Sigmoid colon (tissue), 7 donors: ENCODE results near the gene ALDH1L1. TPM values are rescaled to one million over a fixed set of nuclear protein-coding genes. Genes with fewer than 3 reads are reported as not detected.

Source experiments
- DNase-seq: peaks from one replicate; pipeline ENCODE4 v3.0.0-alpha.2; 2019
- H3K27ac ChIP-seq, 4 donors: fragments of 200-600 bp; sonication (generic); one replicate each; pipeline ENCODE4 v1.5.1; 2016 to 2019; ENCODE audit warnings: mild to moderate bottlenecking in 1 of 4
- H3K27me3 ChIP-seq, 3 donors: fragments of 200-600 bp; sonication (generic); one replicate each; pipeline ENCODE4 v1.5.1; 2019; ENCODE audit warnings: mild to moderate bottlenecking in 1 of 3
- H3K36me3 ChIP-seq, 4 donors: fragments of 200-600 bp; sonication (generic); one replicate each; pipeline ENCODE4 v1.5.1; 2016 to 2019
- H3K4me1 ChIP-seq, 4 donors: fragments of 200-600 bp; sonication (generic); one replicate each; pipeline ENCODE4 v1.5.1; 2017 to 2019
- H3K4me3 ChIP-seq, 4 donors: fragments of 200-600 bp; sonication (generic); one replicate each; pipeline ENCODE4 v1.5.1; 2017 to 2019; ENCODE audit warnings: mild to moderate bottlenecking in 2 of 4, moderate library complexity in 1 of 4
- H3K9me3 ChIP-seq, 4 donors: fragments of 200-600 bp in 3 of 4; sonication (generic) in 3 of 4; one replicate each; pipeline versions ENCODE4 v1.5.1 to v1.6.1; 2013 to 2019
- CTCF ChIP-seq, 4 experiments: fragments of 450-650 bp in 3 of 4; fragments of 200-600 bp in 1 of 4; IDR thresholded peaks; one replicate each; pipeline ENCODE4 v1.5.1; 2016 to 2019; ENCODE audit warnings: antibody characterized with exemption in 4 of 4, mild to moderate bottlenecking in 3 of 4, moderate library complexity in 2 of 4
- EP300 ChIP-seq, 4 donors: sonication (generic); formaldehyde crosslinking; IDR thresholded peaks; one replicate each; pipeline ENCODE4 v1.6.1; 2017; ENCODE audit warnings: antibody characterized with exemption in 4 of 4
- POLR2A ChIP-seq, 2 donors: fragments of 450-650 bp; IDR thresholded peaks; one replicate each; pipeline ENCODE4 v1.6.1; 2016; ENCODE audit warnings: antibody characterized with exemption in 2 of 2, mild to moderate bottlenecking in 2 of 2, moderate library complexity in 2 of 2
- POLR2AphosphoS5 ChIP-seq, 4 donors: sonication (generic); formaldehyde crosslinking; IDR thresholded peaks; one replicate each; pipeline ENCODE4 v1.6.1; 2017; ENCODE audit warnings: antibody characterized with exemption in 4 of 4
- WGBS, 2 donors: extraction: QIAGEN DNeasy Blood & Tissue Kit; methylation state at CpG; one replicate each; pipeline ENCODE4 v1.1.7; 2013; 5-methylcytosine and 5-hydroxymethylcytosine counted together
- intact Hi-C: fragments of 100-400 bp; cut with DNase I; formaldehyde crosslinking; loops from one replicate; pipeline ENCODE4 v1.15.1; 2023
- polyA plus RNA-seq, 3 donors: library from polyadenylated mRNA; stranded (reverse); fragments of 200-250 nt; gene quantifications; one replicate each; pipeline ENCODE4 v1.2.3, GENCODE V29; 2013
- total RNA-seq, 4 donors: library from RNA; depleted of rRNA; stranded (reverse); fragments of >200 nt; gene quantifications; one replicate each; pipeline ENCODE4 v1.1.0, GENCODE V29; 2016
- donor health status: healthy with polysubstance abuse.
- donor health status: Bipolar disorder and iron deficiency.
- donor health status: healthy.

Gene ALDH1L1
- total and polyA plus RNA-seq, 7 donors = 7.2 to 32.5 (median 15.0) TPM

GRCh38 chr3:126111566-126112475, 68.6 kb downstream of the ALDH1L1 start:
- intact Hi-C loops = no loop called here
- TF ChIP-seq POLR2AphosphoS5 (IDR thresholded peaks at IDR 0.05) = no peak
- TF ChIP-seq POLR2A (IDR thresholded peaks at IDR 0.05) = no peak
- no peak for TF ChIP-seq CTCF (IDR thresholded peaks at IDR 0.05)
- no peak for TF ChIP-seq EP300 (IDR thresholded peaks at IDR 0.05)
- no peaks in the 10 kb centered on the region for H3K4me1 ChIP-seq
- DNase-seq = peak; percentile 46
- no peak overlapping the region for H3K27ac ChIP-seq
- no peak overlapping the region for H3K4me3 ChIP-seq
- H3K36me3 ChIP-seq = no peaks in the 10 kb centered on the region
- WGBS, 2 donors = 91 to 92% methylated on average over 18 of the region's 18 CpGs
- no peaks in the 10 kb centered on the region for H3K9me3 ChIP-seq
- H3K27me3 ChIP-seq = no peaks in the 10 kb centered on the region

DNA sequence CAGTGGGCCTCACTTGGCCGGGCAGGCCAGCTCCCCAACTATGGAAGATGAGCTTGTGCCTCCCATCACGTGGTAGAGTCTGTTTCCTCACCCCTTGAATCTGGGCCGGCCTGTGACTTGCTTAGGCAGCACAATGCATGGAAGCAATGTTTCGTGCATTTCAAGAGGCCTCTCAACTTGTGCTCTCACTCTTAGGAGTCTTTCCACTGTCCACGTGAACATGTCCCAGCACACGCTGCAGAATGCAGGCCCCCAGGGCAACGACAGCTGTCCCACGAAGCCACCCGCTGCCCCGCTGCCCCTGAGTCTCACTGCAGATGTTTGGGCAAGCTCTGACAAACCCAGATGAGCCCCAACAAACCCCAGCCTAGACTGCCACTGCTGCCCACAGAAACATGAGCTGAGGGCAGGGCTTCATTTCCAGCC, 69.2 kb downstream of the ALDH1L1 start:
- 90 to 93% methylated on average over 10 of the region's 10 CpGs for WGBS, 2 donors
- Histone ChIP-seq H3K4me1 (no peaks in the 10 kb centered on the region), H3K27me3 (no peaks in the 10 kb centered on the region), H3K9me3 (peaks cover 0 to 2% (median 0%) of the 10 kb centered on the region in 4 donors), H3K36me3 (no peaks in the 10 kb centered on the region), H3K4me3 (no peak overlapping the region), H3K27ac (no peak overlapping the region)
- intact Hi-C loops = no loop called here
- no peak for TF ChIP-seq EP300 (IDR thresholded peaks at IDR 0.05)
- TF ChIP-seq POLR2A (IDR thresholded peaks at IDR 0.05) = no peak
- no peak for TF ChIP-seq CTCF (IDR thresholded peaks at IDR 0.05)
- TF ChIP-seq POLR2AphosphoS5 (IDR thresholded peaks at IDR 0.05) = no peak
- no peak for DNase-seq

DNA sequence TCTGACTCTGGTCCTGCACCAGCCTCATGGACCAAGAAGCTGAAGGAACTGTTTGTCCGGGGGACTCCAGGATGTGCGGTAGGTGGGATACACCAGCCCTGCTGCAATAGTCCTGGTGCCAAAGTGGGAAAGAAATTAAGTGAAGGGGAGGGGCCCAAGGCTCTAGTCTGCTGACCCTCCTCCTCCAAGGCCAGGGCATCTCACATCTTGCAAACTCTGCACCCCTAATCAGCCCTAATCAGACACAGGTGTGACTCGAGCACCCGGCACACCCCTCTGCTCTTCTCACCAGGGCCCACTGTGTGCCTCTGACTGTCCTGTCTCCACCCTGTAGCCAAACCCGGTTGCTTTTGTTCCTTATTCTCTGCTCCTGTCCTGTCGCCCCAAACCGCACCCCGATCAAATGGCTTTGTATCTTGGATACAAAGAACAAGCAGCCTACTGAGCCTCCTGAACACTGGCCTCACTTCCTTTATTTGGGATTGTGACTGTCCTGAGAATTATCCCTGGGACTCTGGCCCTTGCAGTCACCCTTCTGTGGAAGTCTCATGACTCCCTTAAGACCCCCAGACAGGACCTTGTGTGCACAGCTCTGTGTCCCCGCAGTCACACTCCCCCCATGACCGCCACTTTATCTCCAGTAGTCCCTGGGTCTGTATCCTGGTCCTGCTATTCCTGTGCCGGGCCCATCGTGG, 69.8 kb downstream of the ALDH1L1 start:
- Histone ChIP-seq H3K36me3 (no peaks in the 10 kb centered on the region), H3K9me3 (peaks cover 0 to 2% (median 0%) of the 10 kb centered on the region in 4 donors), H3K4me1 (no peaks in the 10 kb centered on the region), H3K27me3 (no peaks in the 10 kb centered on the region), H3K4me3 (no peak overlapping the region), H3K27ac (no peak overlapping the region)
- intact Hi-C loops = no loop called here
- DNase-seq = peak; percentile 34
- TF ChIP-seq POLR2A (IDR thresholded peaks at IDR 0.05) (no peak), CTCF (IDR thresholded peaks at IDR 0.05) (no peak), POLR2AphosphoS5 (IDR thresholded peaks at IDR 0.05) (no peak)
- 87 to 92% methylated on average over 12 of the region's 12 CpGs for WGBS, 2 donors

DNA sequence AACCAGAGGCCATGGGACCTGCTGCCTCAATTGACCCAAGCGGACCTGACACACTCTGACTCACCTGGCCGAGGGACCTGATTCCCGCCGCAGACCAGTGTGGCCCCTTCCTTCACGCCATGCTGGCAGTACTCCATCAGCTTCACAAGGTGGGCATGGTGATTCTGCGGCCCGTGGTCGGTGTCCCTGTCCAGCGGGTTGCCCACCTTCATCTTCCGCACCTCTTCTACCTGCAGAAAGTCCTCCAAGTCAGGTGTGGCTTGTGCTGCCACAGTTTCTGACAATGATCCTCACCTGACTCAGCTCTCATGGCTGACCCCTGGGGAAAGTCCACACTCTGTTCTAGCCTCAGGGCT, 70.5 kb downstream of the ALDH1L1 start:
- Histone ChIP-seq H3K27ac (no peak overlapping the region), H3K9me3 (peaks cover 0 to 2% (median 0%) of the 10 kb centered on the region in 4 donors), H3K4me3 (no peak overlapping the region), H3K36me3 (no peaks in the 10 kb centered on the region), H3K27me3 (no peaks in the 10 kb centered on the region), H3K4me1 (no peaks in the 10 kb centered on the region)
- intact Hi-C loops = no loop called here
- peak; percentile 48 for DNase-seq
- TF ChIP-seq CTCF (IDR thresholded peaks at IDR 0.05) = no peak
- TF ChIP-seq EP300 (IDR thresholded peaks at IDR 0.05) = no peak
- TF ChIP-seq POLR2AphosphoS5 (IDR thresholded peaks at IDR 0.05) = no peak
- no peak for TF ChIP-seq POLR2A (IDR thresholded peaks at IDR 0.05)
- WGBS, 2 donors = 94 to 95% methylated on average over 10 of the region's 10 CpGs
